SJCRH30 (cell line): ENCODE measurements around the gene TEX101. TPM values are rescaled to one million over a fixed set of nuclear protein-coding genes. Genes with fewer than 3 reads are reported as not detected.
"Not testable (repeated sequence)": the region's sequence is repeated elsewhere in the genome, so short reads cannot be mapped to it uniquely, and the experiment has no call there.

Experiments
- DNase-seq, 2 experiments: peaks; one replicate each; pipeline ENCODE4 v3.0.0-alpha.2; 2015 to 2020
- H3K27ac ChIP-seq: fragments of 250-450 bp; sonication (Bioruptor Pico); 2 replicates; pipeline ENCODE4 v1.5.1; 2020; ENCODE audit warnings: mild to moderate bottlenecking, moderate library complexity
- H3K27me3 ChIP-seq: fragments of 250-450 bp; sonication (Bioruptor Pico); 2 replicates; pipeline ENCODE4 v1.5.1; 2020; ENCODE audit warnings: mild to moderate bottlenecking, moderate library complexity
- H3K36me3 ChIP-seq: fragments of 250-450 bp; sonication (Bioruptor Pico); 2 replicates; pipeline ENCODE4 v1.5.1; 2020; ENCODE audit warnings: mild to moderate bottlenecking, moderate library complexity
- H3K4me1 ChIP-seq: fragments of 250-450 bp; sonication (Bioruptor Pico); 2 replicates; pipeline ENCODE4 v1.5.1; 2020; ENCODE audit warnings: mild to moderate bottlenecking, moderate library complexity
- H3K4me3 ChIP-seq: fragments of 250-450 bp; sonication (Bioruptor Pico); 2 replicates; pipeline ENCODE4 v1.5.1; 2020; ENCODE audit warnings: mild to moderate bottlenecking, moderate library complexity
- H3K9me3 ChIP-seq: fragments of 250-450 bp; sonication (Bioruptor Pico); replicated peaks from 2 replicates; pipeline ENCODE4 v1.5.1; 2020; ENCODE audit warnings: mild to moderate bottlenecking, moderate library complexity
- total RNA-seq: library from RNA; depleted of rRNA; stranded (reverse); fragments of >200 nt; shearing (Covaris generic); gene quantifications from 2 replicates; pipeline ENCODE4 v1.2.3, GENCODE V29; 2014; rRNA removed

TEX101 gene, protein sequence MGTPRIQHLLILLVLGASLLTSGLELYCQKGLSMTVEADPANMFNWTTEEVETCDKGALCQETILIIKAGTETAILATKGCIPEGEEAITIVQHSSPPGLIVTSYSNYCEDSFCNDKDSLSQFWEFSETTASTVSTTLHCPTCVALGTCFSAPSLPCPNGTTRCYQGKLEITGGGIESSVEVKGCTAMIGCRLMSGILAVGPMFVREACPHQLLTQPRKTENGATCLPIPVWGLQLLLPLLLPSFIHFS
- total RNA-seq, result not detected in 2 replicates

DNA sequence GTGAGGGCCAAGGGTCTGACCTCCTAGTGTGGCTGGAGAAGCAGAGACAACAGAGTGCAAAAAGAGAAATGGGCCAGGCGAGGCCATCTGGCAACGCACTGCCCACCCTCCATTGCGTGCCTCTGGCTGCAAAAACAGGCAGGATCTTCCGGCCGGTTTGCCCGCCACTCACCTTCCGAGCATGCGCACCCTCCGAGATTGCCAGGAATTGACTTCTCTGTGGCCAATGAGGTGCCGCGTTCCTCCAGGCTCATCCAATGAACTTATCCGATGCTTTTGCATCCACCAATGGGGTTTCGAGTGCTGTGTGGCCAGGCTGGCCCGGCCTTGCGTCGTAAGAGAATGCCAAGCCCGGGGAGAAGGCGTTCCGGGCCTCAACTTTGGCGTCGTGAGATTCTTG, at the start of gene TEX101:
Gene TEX101 (plus strand): TSS at position 337 of the 400 bp plus-strand sequence. CDS start 1,030 bp downstream, outside the sequence.
- H3K27me3 ChIP-seq, result no peaks in the 10 kb centered on the region
- no peaks in the 10 kb centered on the region for H3K36me3 ChIP-seq
- no peak for DNase-seq
- no peaks in the 10 kb centered on the region for H3K9me3 ChIP-seq
- H3K4me1 ChIP-seq, result no peaks in the 10 kb centered on the region
- H3K27ac ChIP-seq, result no peak within 1 kb of the TSS
- H3K4me3 ChIP-seq, result no peak within 1 kb of the TSS

DNA sequence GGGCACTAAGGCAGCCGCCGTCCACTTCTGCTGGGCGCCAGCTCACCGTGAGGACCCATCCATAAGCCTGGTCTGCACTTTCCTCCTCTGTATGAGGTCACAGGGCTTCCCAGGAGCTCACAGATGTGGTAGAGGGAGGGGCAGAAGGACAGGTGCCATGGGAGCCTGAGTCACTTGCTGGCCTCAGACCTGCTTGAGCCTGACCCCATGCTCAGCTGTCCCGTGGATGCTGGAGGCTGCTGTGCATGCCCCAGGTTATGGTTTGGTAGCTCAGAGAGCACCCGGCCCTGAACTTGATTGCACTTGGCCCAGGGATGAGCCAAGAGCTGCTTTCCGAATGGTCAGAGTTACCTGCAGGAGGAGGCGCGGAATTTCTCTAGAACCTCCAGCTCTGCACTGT, 49.0 kb upstream of the TEX101 start:
- not testable (repeated sequence) for H3K9me3 ChIP-seq, H3K4me1 ChIP-seq, H3K4me3 ChIP-seq, H3K27ac ChIP-seq, DNase-seq, H3K36me3 ChIP-seq, H3K27me3 ChIP-seq

DNA sequence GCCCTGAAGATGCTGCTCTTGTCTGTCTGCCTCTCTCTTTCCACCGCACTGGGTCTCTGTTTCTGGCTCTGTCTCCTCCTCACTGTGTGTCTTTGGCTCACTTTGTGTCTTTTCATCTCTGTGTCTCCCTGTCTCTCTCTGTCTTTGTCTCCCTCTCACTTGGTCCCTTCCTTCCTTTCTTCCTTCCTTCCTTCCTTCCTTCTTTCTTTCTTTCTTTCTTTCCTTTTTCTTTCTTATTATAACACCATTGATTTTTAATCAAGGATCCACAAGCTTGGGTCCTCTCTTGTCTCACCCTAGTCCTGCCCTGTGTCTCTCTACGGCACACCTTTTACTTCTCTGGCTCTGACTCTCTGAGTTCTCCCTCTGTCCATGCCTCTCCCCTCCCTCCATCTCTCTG, 46.9 kb upstream of the TEX101 start:
- Histone ChIP-seq H3K27me3 (no peaks in the 10 kb centered on the region), H3K4me1 (no peaks in the 10 kb centered on the region), H3K4me3 (no peak overlapping the region), H3K9me3 (no peaks in the 10 kb centered on the region), H3K27ac (no peak overlapping the region), H3K36me3 (no peaks in the 10 kb centered on the region)
- DNase-seq, result no peak

DNA sequence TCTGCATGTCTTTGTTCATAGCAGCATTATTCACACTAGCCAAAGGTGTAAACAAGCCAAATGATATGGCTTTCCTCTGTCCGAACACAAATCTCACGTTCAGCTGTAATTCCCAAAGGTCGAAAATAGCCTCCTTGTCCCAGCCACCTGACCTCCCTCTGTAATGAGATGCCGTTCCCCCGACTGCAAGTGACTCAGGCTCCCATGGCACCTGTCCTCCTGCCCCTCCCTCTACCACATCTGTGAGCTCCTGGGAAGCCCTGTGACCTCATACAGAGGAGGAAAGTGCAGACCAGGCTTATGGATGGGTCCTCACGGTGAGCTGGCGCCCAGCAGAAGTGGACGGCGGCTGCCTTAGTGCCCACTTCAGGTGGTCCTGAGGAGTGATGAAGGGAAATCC, 45.8 kb upstream of the TEX101 start:
- not testable (repeated sequence) for H3K27me3 ChIP-seq, DNase-seq, H3K9me3 ChIP-seq, H3K4me1 ChIP-seq, H3K4me3 ChIP-seq, H3K36me3 ChIP-seq, H3K27ac ChIP-seq

DNA sequence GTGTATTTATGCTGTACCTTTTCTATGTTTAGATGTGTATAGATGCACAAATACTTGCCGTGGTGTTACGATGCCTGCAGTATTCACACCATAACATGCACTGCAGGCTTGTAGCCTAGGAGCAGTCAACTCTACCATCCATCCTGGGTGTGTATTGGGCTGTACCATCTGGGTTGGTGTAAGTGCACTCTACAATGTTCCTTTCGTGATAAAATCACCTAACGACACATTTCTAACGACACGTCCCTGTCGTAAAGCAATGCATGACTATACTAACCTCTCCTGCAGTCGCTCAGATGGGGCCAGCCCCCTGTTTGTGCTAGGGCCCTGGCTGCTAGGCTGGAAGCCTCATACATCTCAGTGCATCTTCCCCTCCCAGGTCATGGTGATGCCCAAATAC, 42.8 kb upstream of the TEX101 start:
- Histone ChIP-seq H3K4me3 (no peak overlapping the region), H3K9me3 (no peaks in the 10 kb centered on the region), H3K4me1 (no peaks in the 10 kb centered on the region), H3K27ac (no peak overlapping the region), H3K36me3 (no peaks in the 10 kb centered on the region), H3K27me3 (no peaks in the 10 kb centered on the region)
- no peak for DNase-seq

DNA sequence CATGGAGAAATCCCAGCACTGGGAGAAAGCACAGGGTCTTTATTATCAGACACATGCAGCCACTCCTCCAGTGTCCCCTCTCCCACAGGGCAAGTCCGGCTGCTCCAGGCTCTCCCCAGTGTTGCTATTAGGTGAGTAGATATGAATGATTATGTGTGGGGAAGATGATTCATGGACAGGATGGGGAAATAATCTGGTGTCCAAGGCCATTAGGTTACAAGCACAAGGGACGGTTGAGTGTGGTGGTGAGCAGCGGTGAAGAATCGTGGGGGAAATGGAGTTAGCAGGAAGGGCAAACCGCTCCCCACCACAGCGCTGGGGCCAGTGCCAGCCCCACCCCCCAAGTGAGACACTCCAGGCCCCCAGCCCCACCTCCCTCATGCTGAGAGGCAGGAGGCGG, 42.2 kb upstream of the TEX101 start:
- no peak for DNase-seq
- Histone ChIP-seq H3K27me3 (no peaks in the 10 kb centered on the region), H3K4me1 (no peaks in the 10 kb centered on the region), H3K4me3 (no peak overlapping the region), H3K9me3 (no peaks in the 10 kb centered on the region), H3K36me3 (no peaks in the 10 kb centered on the region), H3K27ac (no peak overlapping the region)

DNA sequence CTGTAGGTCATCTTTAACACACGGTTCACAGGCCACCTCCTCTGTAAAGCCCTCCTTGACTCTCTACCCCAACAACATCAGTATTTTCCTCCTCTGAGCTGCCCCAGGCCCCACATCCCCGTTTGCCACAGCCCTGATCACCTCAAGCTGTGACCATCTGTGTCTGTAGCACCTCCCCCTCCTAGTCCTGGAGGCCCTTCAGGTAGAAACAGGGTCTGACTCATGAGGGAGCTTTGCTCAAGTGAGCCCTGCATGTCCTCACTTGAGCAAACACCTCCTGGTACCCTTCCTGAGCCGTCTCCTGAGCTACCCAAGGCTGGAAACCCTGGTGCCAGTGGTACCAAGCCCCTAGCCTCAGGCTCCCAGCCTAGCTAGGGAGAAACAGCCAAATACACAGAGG, 37.1 kb upstream of the TEX101 start:
- not testable (repeated sequence) for DNase-seq, H3K9me3 ChIP-seq, H3K4me1 ChIP-seq, H3K4me3 ChIP-seq, H3K27me3 ChIP-seq, H3K27ac ChIP-seq, H3K36me3 ChIP-seq

DNA sequence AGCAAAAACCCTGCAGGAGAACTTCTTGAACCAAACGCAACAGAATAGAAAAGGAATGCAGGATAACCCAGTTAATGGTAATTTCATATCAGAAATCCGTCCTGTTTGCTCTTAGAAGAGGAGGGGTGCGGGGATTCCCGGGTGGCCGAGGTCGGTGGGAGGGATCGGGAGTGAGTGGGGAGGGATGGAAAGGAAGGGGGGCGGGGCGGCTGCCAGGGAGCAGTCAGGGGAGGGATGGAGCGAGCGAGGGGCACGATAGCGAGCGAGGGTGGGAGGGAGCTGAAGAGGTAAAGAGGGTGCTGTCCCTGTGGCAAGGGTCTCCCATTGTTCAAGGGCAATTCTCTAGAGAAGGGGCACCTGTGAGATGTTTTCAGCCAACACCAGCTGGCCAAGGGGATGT, 34.7 kb upstream of the TEX101 start:
- H3K9me3 ChIP-seq, result no peaks in the 10 kb centered on the region
- no peaks in the 10 kb centered on the region for H3K4me1 ChIP-seq
- no peak overlapping the region for H3K27ac ChIP-seq
- H3K27me3 ChIP-seq, result no peaks in the 10 kb centered on the region
- DNase-seq, result no peak
- H3K4me3 ChIP-seq, result no peak overlapping the region
- no peaks in the 10 kb centered on the region for H3K36me3 ChIP-seq

DNA sequence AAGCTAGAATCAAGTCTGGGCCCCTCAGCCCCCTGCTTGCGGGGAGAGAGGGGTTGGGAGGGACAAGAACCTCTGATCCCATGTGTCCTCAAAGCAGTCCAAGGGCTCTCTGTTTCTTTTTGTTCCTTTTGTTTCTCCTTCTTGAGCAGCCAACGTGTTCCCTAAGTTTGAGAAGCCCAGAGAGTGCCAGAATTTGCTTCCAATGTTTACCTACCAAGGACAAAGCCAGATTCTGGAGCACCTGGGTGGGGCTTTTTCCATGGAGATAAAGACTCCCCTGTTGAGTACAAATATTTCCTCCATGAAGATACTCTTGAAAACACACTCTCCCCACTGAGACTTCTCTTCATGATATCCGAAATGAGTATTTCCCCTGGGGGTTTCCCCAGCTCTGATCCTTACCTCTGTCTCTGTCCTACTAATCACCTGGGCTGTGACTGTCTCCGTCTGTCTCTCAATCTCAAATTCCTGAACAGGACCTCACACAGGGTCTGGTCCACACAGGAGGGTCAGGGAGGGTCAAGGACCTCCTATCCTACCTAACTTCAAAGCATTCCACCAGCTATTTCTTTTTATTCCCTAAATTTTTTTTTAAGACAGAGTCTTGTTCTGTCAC, 33.8 kb upstream of the TEX101 start:
- no peaks in the 10 kb centered on the region for H3K27me3 ChIP-seq
- no peaks in the 10 kb centered on the region for H3K36me3 ChIP-seq
- no peak overlapping the region for H3K4me3 ChIP-seq
- H3K27ac ChIP-seq, result no peak overlapping the region
- H3K9me3 ChIP-seq, result no peaks in the 10 kb centered on the region
- no peaks in the 10 kb centered on the region for H3K4me1 ChIP-seq
- no peak for DNase-seq

DNA sequence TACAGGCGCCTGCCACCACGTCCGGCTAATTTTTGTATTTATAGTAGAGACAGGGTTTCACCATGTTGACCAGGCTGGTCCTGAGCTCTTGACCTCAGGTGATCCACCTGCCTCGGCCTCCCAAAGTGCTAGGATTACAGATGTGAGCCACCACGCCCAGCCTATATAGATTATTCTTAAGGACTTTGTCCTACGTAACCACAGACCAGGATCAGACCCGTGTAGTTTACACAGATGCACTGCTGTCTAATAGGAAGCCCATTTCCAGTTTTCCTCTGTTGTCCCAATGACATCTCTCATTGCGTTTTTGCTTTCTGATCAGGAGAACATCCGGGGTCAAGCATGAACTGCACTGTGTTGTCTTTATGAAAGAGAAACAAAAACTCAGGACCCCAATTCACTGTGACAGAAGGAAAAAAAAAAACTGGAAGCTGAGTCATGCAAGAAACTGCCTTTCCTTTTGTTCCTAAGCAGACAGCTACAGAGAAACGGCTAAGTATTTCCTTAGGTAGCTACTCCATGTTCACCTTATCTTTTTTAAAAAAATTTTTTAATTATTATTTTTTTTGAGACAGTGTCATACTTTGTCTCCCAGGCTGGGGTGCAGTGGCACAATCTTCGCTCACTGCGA, 32.0 kb upstream of the TEX101 start:
- not testable (repeated sequence) for H3K36me3 ChIP-seq, H3K27ac ChIP-seq, H3K4me1 ChIP-seq, H3K9me3 ChIP-seq, H3K4me3 ChIP-seq, DNase-seq, H3K27me3 ChIP-seq

DNA sequence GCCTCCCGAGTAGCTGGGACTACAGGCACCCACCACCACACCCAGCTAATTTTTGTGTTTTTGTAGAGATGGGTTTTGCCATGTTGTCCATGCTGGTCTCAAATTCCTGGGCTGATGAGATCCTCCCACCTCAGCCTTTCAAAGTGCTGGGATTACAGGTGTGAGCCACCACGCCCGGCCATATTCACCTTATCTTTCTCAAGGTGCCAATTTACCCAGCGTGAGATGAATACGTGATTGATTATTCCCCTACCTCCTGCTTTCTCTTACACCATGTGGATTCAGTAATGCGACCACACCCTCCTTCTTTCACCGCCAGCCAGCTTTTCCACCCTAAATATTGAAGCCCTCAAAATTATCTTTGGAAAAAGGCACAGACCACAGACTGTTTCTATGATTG, 31.4 kb upstream of the TEX101 start:
- not testable (repeated sequence) for H3K9me3 ChIP-seq, H3K4me3 ChIP-seq, DNase-seq, H3K27me3 ChIP-seq, H3K36me3 ChIP-seq, H3K27ac ChIP-seq, H3K4me1 ChIP-seq

DNA sequence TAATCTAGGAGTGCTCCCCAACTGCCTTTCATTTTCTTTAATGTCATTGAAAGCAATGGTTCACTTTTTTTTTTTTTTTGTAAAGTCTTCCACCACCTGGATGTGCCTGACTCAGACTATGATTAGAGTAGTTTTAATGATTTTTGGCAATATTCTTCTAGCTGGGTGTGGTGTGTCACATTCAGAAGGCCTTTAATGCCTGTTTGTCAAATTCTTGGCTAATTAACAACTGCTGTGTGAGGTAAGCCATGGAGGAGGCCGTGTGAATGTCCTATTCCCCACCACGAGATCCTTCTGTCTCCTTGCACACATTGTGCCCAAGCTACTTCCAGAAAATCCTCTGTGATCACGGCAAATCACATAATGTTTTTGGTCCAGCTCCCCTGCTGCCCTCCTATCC, 30.9 kb upstream of the TEX101 start:
- not testable (repeated sequence) for H3K4me3 ChIP-seq, H3K9me3 ChIP-seq, H3K27ac ChIP-seq, H3K36me3 ChIP-seq, DNase-seq, H3K4me1 ChIP-seq, H3K27me3 ChIP-seq

DNA sequence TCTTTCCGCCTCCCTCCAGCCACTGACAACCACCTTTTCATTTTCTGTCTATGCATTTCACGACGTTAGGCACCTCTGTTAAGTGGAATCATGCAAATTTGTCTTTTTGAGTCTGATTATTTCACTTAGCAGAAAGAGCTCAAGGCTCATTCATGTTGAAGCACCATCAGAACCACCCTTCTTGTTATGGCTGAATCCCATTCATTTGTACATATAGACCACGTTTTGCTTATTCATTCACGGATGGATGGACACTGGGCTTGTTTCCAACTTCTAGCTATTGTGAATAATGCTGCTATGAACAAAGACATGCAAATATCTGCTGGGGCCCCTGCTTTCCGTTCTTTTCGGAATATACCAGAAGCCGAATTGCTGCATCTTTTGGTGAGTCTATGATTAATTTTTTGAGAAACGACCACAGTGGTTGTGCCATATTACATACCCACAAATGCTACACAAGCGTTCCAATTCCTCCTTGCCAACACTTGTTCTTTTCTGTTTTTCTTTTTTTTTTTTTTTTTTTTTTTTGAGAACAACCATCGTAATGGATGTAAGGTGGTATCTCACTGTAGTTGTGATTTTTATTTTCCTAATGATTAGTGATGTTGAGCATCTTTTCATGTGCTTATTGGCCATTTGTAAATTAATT, 23.7 kb upstream of the TEX101 start:
- not testable (repeated sequence) for H3K27ac ChIP-seq, H3K4me3 ChIP-seq, H3K36me3 ChIP-seq, H3K4me1 ChIP-seq, H3K9me3 ChIP-seq, DNase-seq, H3K27me3 ChIP-seq

DNA sequence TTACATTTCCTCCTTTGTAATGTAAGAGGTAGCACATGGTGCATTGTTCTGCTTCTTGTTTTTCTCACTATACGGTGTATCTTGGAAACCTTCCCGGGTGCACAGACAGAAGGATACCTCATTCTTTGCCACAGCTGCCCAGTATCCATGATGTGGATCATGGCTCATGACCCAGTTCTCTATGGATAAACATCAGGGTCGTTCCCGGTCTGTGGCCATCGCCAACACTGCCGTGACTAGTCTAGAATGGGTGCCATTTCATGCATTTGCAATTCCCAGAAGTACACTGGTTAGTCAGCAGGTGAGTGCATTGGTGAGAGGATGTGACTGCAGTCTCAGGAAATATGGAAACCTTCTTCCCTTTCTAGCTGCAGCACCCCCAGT, 23.1 kb upstream of the TEX101 start:
- not testable (repeated sequence) for DNase-seq, H3K36me3 ChIP-seq, H3K27me3 ChIP-seq, H3K4me1 ChIP-seq, H3K4me3 ChIP-seq, H3K27ac ChIP-seq, H3K9me3 ChIP-seq

DNA sequence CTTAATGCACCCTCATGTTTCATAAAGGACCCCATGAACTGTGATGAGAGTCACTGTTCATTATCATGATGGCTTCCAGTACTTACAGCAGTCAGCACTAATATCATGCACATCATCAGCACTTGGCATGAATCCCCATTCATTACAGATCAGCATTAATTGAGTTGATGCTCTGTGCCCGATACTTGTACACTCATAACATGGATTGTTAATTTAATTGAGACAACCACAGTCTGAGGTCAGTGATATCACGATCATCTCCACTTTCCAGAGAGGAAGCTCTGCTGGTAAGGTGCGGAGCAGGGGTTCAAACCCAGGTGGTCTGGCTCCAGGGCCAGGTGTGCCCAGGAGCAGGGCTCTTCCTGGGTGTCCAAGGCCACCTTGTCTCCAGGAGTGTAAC, 21.2 kb upstream of the TEX101 start:
- DNase-seq, H3K36me3 ChIP-seq, H3K27me3 ChIP-seq, H3K27ac ChIP-seq, H3K9me3 ChIP-seq, H3K4me1 ChIP-seq, H3K4me3 ChIP-seq: not testable (repeated sequence)
